DOHH2 (cell line): Measurements from ENCODE around the gene PMF1.
A peak's percentile ranks its signal among the peaks of the same experiment; 100 is the strongest.

ENCODE experiments used
- H3F3A ChIP-seq: fragments of 200-600 bp; sonication (generic), shearing (Covaris generic); 2 replicates; pipeline ENCODE4 v1.6.0; 2016; ENCODE audit warnings: antibody characterized with exemption, mild to moderate bottlenecking; ENCODE audit not compliant: control insufficient read depth, insufficient read depth
- H3K27ac ChIP-seq: fragments of 200-600 bp; sonication (generic); 2 replicates; pipeline ENCODE4 v1.5.1; 2014; ENCODE audit warnings: low read depth, mild to moderate bottlenecking, low read length, moderate library complexity
- H3K27me3 ChIP-seq: fragments of 200-600 bp; sonication (generic); 2 replicates; pipeline ENCODE4 v1.6.1; 2014; ENCODE audit warnings: mild to moderate bottlenecking, low read length, mixed read lengths; ENCODE audit not compliant: control insufficient read depth
- H3K36me3 ChIP-seq: fragments of 200-600 bp; sonication (generic); 2 replicates; pipeline ENCODE4 v1.6.1; 2014; ENCODE audit warnings: mild to moderate bottlenecking, low read length, moderate library complexity, mixed read lengths; ENCODE audit not compliant: control insufficient read depth
- H3K4me1 ChIP-seq: fragments of 200-600 bp; sonication (generic); 2 replicates; pipeline ENCODE4 v1.6.1; 2014; ENCODE audit warnings: mild to moderate bottlenecking, low read length, mixed read lengths; ENCODE audit not compliant: control insufficient read depth
- H3K4me2 ChIP-seq: fragments of 200-600 bp; sonication (generic); 2 replicates; pipeline ENCODE4 v1.6.0; 2014; ENCODE audit warnings: mild to moderate bottlenecking, low read length, moderate library complexity
- H3K4me3 ChIP-seq: fragments of 200-600 bp; sonication (generic); 2 replicates; pipeline ENCODE4 v1.5.1; 2014; ENCODE audit warnings: mild to moderate bottlenecking, low read length, mixed read lengths
- H3K79me2 ChIP-seq: fragments of 200-600 bp; sonication (generic); 2 replicates; pipeline ENCODE4 v1.6.1; 2014; ENCODE audit warnings: mild to moderate bottlenecking, low read length, mixed read lengths; ENCODE audit not compliant: control insufficient read depth
- H3K9me2 ChIP-seq: fragments of 200-600 bp; sonication (generic); replicated peaks from 2 replicates; pipeline ENCODE4 v1.6.1; 2014; ENCODE audit warnings: mild to moderate bottlenecking, low read length, mixed read lengths; ENCODE audit not compliant: control insufficient read depth
- H3K9me3 ChIP-seq: fragments of 200-600 bp; sonication (generic); 2 replicates; pipeline ENCODE4 v1.6.1; 2014; ENCODE audit warnings: antibody characterized with exemption, low read length, mixed read lengths; ENCODE audit not compliant: control insufficient read depth, insufficient read depth
- H4K20me1 ChIP-seq: fragments of 200-600 bp; sonication (generic); 2 replicates; pipeline ENCODE4 v1.6.0; 2014; ENCODE audit warnings: low read depth, mild to moderate bottlenecking, antibody characterized with exemption, low read length, moderate library complexity; ENCODE audit not compliant: control insufficient read depth, insufficient read depth
- EZH2phosphoT487 ChIP-seq: fragments of 200-600 bp; sonication (generic); IDR thresholded peaks from 2 replicates; pipeline ENCODE4 v1.6.1; 2017; ENCODE audit warnings: borderline replicate concordance, mild to moderate bottlenecking, antibody characterized with exemption, low read length, moderate library complexity, mixed read lengths
- TF ChIP-seq, protein P1 (sequence below): fragments of 200-600 bp; sonication (generic); IDR thresholded peaks from one replicate; pipeline ENCODE4 v1.5.1; 2014; ENCODE audit warnings: antibody characterized with exemption, mild to moderate bottlenecking, low read depth, low read length; ENCODE audit not compliant: poor library complexity, severe bottlenecking

PMF1 gene

DNA sequence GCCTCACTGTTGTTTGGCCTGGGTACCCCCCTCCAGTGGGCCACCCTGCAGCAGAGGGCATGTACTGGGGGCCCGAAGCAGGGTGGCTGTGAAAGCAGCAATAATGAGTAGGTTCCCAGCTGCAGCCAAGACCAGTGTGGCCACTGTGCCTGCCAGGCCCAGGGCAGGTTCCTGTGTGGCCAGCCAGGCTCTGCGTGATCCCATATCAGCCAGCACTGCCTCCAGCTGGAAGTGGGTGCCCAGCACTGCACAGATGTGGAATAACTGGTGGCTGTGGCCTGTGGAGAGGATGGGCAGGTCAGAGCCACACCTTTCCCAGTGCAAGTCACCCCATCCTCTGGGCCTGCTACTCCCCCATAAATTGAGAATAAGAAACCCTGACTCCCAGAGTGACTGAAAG, 31.3 kb downstream of the PMF1 start:
- Histone ChIP-seq H3K27ac (no peak overlapping the region), H3K4me3 (no peak overlapping the region), H3K4me1 (peaks cover 27% of the 10 kb centered on the region), H3K9me2 (no peaks in the 10 kb centered on the region), H3K4me2 (no peak overlapping the region), H3K79me2 (no peaks in the 10 kb centered on the region), H3K27me3 (peaks cover 11% of the 10 kb centered on the region), H3K36me3 (peaks cover 9% of the 10 kb centered on the region), H4K20me1 (no peaks in the 10 kb centered on the region), H3K9me3 (no peaks in the 10 kb centered on the region), H3F3A (peaks cover 6% of the 10 kb centered on the region)
- TF ChIP-seq EZH2phosphoT487, result no peak
- TF ChIP-seq, protein P1, sequence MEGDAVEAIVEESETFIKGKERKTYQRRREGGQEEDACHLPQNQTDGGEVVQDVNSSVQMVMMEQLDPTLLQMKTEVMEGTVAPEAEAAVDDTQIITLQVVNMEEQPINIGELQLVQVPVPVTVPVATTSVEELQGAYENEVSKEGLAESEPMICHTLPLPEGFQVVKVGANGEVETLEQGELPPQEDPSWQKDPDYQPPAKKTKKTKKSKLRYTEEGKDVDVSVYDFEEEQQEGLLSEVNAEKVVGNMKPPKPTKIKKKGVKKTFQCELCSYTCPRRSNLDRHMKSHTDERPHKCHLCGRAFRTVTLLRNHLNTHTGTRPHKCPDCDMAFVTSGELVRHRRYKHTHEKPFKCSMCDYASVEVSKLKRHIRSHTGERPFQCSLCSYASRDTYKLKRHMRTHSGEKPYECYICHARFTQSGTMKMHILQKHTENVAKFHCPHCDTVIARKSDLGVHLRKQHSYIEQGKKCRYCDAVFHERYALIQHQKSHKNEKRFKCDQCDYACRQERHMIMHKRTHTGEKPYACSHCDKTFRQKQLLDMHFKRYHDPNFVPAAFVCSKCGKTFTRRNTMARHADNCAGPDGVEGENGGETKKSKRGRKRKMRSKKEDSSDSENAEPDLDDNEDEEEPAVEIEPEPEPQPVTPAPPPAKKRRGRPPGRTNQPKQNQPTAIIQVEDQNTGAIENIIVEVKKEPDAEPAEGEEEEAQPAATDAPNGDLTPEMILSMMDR, result no peak

DNA sequence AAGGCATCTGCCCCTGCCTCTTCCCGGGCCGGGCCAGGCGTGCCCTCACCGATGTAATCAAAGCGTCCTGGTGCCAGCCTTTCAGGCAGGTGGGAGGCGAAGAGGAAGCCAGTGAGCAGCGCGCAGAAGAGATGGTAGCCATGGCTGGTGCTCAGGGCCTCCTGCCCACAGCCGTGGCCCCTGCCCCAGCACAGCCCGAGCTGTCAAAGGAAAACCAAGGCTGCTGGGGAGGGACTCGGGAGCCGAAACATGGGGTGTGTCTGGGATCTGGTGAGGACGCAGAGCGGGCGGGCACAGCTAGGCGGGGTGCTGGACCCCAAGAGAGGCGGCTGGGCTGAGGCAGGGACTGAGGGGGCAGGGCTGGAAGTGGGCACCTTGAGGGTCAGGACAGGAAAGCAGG, 31.9 kb downstream of the PMF1 start:
- H3F3A ChIP-seq, result peaks cover 6% of the 10 kb centered on the region
- H4K20me1 ChIP-seq, result no peaks in the 10 kb centered on the region
- no peak overlapping the region for H3K4me3 ChIP-seq
- TF ChIP-seq, protein P1, result no peak
- no peak for TF ChIP-seq EZH2phosphoT487
- H3K36me3 ChIP-seq, result peaks cover 8% of the 10 kb centered on the region
- peaks cover 27% of the 10 kb centered on the region for H3K4me1 ChIP-seq
- no peak overlapping the region for H3K27ac ChIP-seq
- H3K27me3 ChIP-seq, result peaks cover 11% of the 10 kb centered on the region
- H3K79me2 ChIP-seq, result no peaks in the 10 kb centered on the region
- H3K4me2 ChIP-seq, result peak overlapping the region; percentile 74
- no peaks in the 10 kb centered on the region for H3K9me3 ChIP-seq
- H3K9me2 ChIP-seq, result no peaks in the 10 kb centered on the region

DNA sequence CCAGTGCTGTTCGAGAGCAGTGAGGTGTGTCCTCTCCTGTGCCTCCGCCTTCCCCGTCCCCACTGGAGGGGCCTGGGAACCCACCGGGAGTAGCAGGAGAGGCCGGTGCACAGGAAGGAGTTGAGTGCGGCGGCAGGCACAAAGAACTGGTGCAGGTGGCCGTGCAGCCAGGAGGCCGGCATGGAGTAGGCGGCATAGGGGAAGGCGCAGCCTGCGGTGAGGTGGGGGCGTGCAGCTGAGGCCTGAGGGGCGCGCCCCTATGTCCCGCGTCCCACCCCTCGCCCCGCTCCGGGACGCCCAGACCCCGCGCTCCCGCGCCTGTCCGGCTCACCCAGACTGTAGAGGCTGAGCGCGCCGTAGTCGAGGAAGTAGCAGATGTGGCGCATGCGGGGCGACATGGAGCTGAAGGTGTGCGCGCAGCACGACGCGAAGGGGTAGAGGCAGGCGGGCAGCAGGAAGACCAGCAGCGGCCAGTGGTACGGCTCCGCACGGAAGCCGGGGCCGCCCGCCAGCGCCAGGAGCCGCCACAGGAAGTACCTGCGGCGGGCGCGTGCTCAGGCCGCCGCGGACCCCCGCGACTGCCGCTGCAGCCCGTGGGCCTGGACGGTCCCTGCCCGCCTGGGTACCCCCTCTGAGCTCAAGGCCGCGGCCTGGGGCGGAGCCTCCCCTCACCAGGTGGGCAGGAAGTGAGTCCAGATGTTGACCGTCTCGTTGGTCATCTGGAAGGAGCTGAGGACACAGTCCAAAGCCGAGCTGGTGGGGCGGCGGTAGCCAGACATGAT, 32.8 kb downstream of the PMF1 start:
- peaks cover 11% of the 10 kb centered on the region for H3K27me3 ChIP-seq
- H3K9me3 ChIP-seq, result no peaks in the 10 kb centered on the region
- peak overlapping the region; percentile 74 for H3K4me2 ChIP-seq
- H3K9me2 ChIP-seq, result no peaks in the 10 kb centered on the region
- peaks cover 14% of the 10 kb centered on the region for H3K36me3 ChIP-seq
- H3F3A ChIP-seq, result peaks cover 6% of the 10 kb centered on the region
- peaks cover 27% of the 10 kb centered on the region for H3K4me1 ChIP-seq
- H3K27ac ChIP-seq, result no peak overlapping the region
- peak overlapping the region; percentile 64 for H3K4me3 ChIP-seq
- no peak for TF ChIP-seq EZH2phosphoT487
- H4K20me1 ChIP-seq, result no peaks in the 10 kb centered on the region
- H3K79me2 ChIP-seq, result no peaks in the 10 kb centered on the region

DNA sequence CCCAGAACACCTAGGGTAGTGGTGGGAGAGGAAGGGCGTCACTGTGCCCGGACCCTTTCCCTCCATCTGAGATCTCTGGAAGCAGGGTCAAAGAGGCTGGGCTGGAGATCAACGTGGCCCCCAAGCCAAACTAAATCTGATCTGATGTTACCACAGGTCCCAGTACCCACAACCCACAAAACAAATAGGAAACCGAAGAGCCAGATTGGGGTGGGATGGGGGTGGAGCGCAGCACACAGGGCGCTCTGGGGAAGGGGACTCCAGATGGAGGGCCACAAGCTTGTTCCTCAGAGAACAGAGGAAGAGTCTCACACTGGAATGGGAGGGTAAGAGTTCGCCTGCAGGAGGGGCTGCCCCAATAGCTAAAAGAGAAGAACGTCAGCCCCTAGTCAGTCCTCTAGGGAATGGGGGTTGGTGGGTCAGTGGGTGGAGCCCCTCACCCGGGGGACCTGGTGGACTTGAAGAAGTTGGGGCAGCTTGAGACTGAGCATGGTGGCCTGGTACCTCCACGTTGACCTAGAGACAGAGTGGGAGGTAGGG, 33.5 kb downstream of the PMF1 start:
- H3K4me2 ChIP-seq, result peak overlapping the region; percentile 74
- peak overlapping the region; percentile 64 for H3K4me3 ChIP-seq

More for the DNA sequence above, 33.5 kb downstream of the PMF1 start:
- Histone ChIP-seq H3F3A (peaks cover 6% of the 10 kb centered on the region), H3K36me3 (peaks cover 21% of the 10 kb centered on the region), H3K27me3 (peaks cover 11% of the 10 kb centered on the region), H3K9me2 (no peaks in the 10 kb centered on the region), H3K9me3 (no peaks in the 10 kb centered on the region), H3K27ac (no peak overlapping the region), H3K79me2 (no peaks in the 10 kb centered on the region), H4K20me1 (no peaks in the 10 kb centered on the region), H3K4me1 (peaks cover 23% of the 10 kb centered on the region)
- TF ChIP-seq, protein P1, result no peak
- TF ChIP-seq EZH2phosphoT487, result no peak
